Neural progenitor cell (in vitro differentiated cells): Measurements from ENCODE around the gene DSCAML1. TPM values are rescaled to one million over a fixed set of nuclear protein-coding genes. Genes with fewer than 3 reads are reported as not detected.

Experiments
- DNase-seq: peaks from one replicate; pipeline ENCODE4 v3.0.0-alpha.2; 2016; ENCODE audit warnings: low spot score
- H2AFZ ChIP-seq: fragments of 200-600 bp; sonication (generic); replicated peaks from 2 replicates; pipeline ENCODE4 v1.6.1; 2016; ENCODE audit warnings: antibody characterized with exemption
- H3F3A ChIP-seq: fragments of 200-600 bp; sonication (generic); 2 replicates; pipeline ENCODE4 v1.6.1; 2016; ENCODE audit warnings: antibody characterized with exemption, low read depth
- H3K27ac ChIP-seq: fragments of 200-600 bp; sonication (generic); 2 replicates; pipeline ENCODE4 v1.5.1; 2016; ENCODE audit warnings: mild to moderate bottlenecking
- H3K27me3 ChIP-seq: fragments of 200-600 bp; sonication (generic); 2 replicates; pipeline ENCODE4 v1.6.1; 2016; ENCODE audit warnings: mild to moderate bottlenecking, moderate library complexity
- H3K36me3 ChIP-seq: fragments of 200-600 bp; sonication (generic); 2 replicates; pipeline ENCODE4 v1.5.1; 2016
- H3K4me1 ChIP-seq: fragments of 200-600 bp; sonication (generic); 2 replicates; pipeline ENCODE4 v1.6.1; 2016; ENCODE audit warnings: mixed run types
- H3K4me2 ChIP-seq: fragments of 200-600 bp; sonication (generic); 2 replicates; pipeline ENCODE4 v1.6.1; 2016
- H3K4me3 ChIP-seq: fragments of 200-600 bp; sonication (generic); 2 replicates; pipeline ENCODE4 v1.5.1; 2016
- H3K79me2 ChIP-seq: fragments of 200-600 bp; sonication (generic); 2 replicates; pipeline ENCODE4 v1.6.1; 2016; ENCODE audit warnings: low read depth
- H3K9ac ChIP-seq: fragments of 200-600 bp; sonication (generic); 2 replicates; pipeline ENCODE4 v1.6.1; 2016
- H3K9me3 ChIP-seq: fragments of 200-600 bp; sonication (generic); 2 replicates; pipeline ENCODE4 v1.5.1; 2016; ENCODE audit warnings: low read depth
- H4K20me1 ChIP-seq: fragments of 200-600 bp; sonication (generic); 2 replicates; pipeline ENCODE4 v1.6.1; 2016; ENCODE audit warnings: low read depth
- H3K27ac Mint-ChIP-seq: 3 replicates; pipeline ENCODE4 v1.8.0; 2021; ENCODE audit warnings: mixed read lengths
- H3K27me3 Mint-ChIP-seq: 2 replicates; pipeline ENCODE4 v1.8.0; 2022; ENCODE audit warnings: low read depth, mild to moderate bottlenecking, inconsistent platforms, moderate library complexity, mixed read lengths; ENCODE audit not compliant: insufficient read depth
- H3K36me3 Mint-ChIP-seq: 3 replicates; pipeline ENCODE4 v1.8.0; 2021; ENCODE audit warnings: mixed read lengths
- H3K4me1 Mint-ChIP-seq: 3 replicates; pipeline ENCODE4 v1.8.0; 2021; ENCODE audit warnings: mixed read lengths
- H3K4me3 Mint-ChIP-seq: 3 replicates; pipeline ENCODE4 v1.8.0; 2021; ENCODE audit warnings: mild to moderate bottlenecking, moderate library complexity, mixed read lengths
- H3K9me3 Mint-ChIP-seq: 3 replicates; pipeline ENCODE4 v1.8.0; 2020; ENCODE audit warnings: mixed read lengths
- CTCF ChIP-seq: fragments of 200-600 bp; sonication (generic); IDR thresholded peaks from 2 replicates; pipeline ENCODE4 v1.5.1; 2017; ENCODE audit warnings: antibody characterized with exemption, mild to moderate bottlenecking
- EZH2 ChIP-seq: fragments of 200-600 bp; sonication (generic); IDR thresholded peaks from 2 replicates; pipeline ENCODE4 v1.6.1; 2017; ENCODE audit warnings: antibody characterized with exemption, mild to moderate bottlenecking, moderate library complexity
- EZH2phosphoT487 ChIP-seq: fragments of 200-600 bp; sonication (generic); IDR thresholded peaks from 2 replicates; pipeline ENCODE4 v1.6.1; 2017; ENCODE audit warnings: antibody characterized with exemption
- total RNA-seq: library from RNA; depleted of rRNA; stranded (reverse); fragments of >200 nt; gene quantifications from 2 replicates; pipeline ENCODE4 v1.2.3, GENCODE V29; 2015; ENCODE audit warnings: low replicate concordance

The DSCAML1 gene
- total RNA-seq, 1 donor from 2014 or later = 0.06 TPM

DNA sequence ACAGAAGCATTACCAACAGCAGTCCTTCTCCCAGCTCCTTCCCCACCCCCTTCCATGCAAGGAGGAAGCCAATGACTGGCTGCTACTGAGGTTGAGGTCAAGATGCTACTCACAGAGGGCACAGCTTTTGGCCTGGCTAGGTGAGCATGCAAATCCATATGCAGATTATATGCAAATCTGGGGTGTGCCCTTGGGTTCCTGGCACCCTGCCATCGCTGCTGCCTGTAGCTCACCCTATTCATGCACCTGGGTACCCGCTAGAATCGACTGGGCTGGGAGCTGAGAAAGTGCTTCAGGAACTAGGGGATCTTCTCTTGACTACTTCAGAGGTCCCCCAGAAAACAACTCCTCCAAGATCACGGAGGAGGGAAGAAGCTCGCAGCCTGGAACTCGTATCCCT, 4.0 kb downstream of the DSCAML1 start:
- Histone ChIP-seq H3F3A (peaks cover 4% of the 10 kb centered on the region), H3K9ac (no peak overlapping the region), H3K4me1 (peaks cover 15% of the 10 kb centered on the region), H3K9me3 (no peaks in the 10 kb centered on the region), H3K79me2 (no peaks in the 10 kb centered on the region), H3K27me3 (peaks cover 65% of the 10 kb centered on the region), H3K27ac (no peak overlapping the region), H2AFZ (no peak overlapping the region), H3K36me3 (no peaks in the 10 kb centered on the region), H3K4me2 (no peak overlapping the region), H4K20me1 (peaks cover 25% of the 10 kb centered on the region), H3K4me3 (no peak overlapping the region)
- H3K27me3 Mint-ChIP-seq = peaks cover 53% of the 10 kb centered on the region
- H3K27ac Mint-ChIP-seq = no peak overlapping the region
- H3K4me3 Mint-ChIP-seq = no peak overlapping the region
- H3K9me3 Mint-ChIP-seq = no peaks in the 10 kb centered on the region
- peaks cover 11% of the 10 kb centered on the region for H3K4me1 Mint-ChIP-seq
- no peak for TF ChIP-seq EZH2phosphoT487
- TF ChIP-seq EZH2 = no peak
- no peak for TF ChIP-seq CTCF
- no peak for DNase-seq
- no peaks in the 10 kb centered on the region for H3K36me3 Mint-ChIP-seq

DNA sequence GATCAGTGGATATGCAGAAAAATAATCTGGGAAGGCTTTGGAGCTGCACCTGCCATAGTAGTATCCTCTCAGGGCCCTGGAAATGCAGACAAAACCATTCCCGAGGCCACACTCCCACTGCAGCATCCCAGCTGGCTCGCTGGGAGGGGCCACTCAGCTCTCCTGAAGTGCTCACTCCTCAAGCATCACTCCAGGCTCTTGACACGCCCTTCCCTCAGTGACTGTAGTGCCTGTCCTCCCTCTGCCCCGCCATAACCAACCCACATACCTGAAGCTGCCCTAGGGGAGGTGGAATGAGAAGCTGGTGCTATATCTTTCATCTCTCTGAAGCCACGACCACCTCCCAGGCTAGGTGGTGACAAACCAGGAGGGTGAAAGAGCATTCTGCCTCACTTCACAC, 4.8 kb downstream of the DSCAML1 start:
- DNase-seq = no peak
- TF ChIP-seq CTCF (no peak), EZH2 (no peak), EZH2phosphoT487 (no peak)
- Histone ChIP-seq H3K9ac (no peak overlapping the region), H2AFZ (no peak overlapping the region), H3K4me2 (no peak overlapping the region), H3K4me3 (no peak overlapping the region), H3K4me1 (peaks cover 15% of the 10 kb centered on the region), H3K36me3 (no peaks in the 10 kb centered on the region), H3K27me3 (peaks cover 58% of the 10 kb centered on the region), H3K27ac (no peak overlapping the region), H3K79me2 (no peaks in the 10 kb centered on the region), H3K9me3 (no peaks in the 10 kb centered on the region), H4K20me1 (peaks cover 19% of the 10 kb centered on the region), H3F3A (no peaks in the 10 kb centered on the region)
- H3K4me3 Mint-ChIP-seq = no peak overlapping the region
- H3K27me3 Mint-ChIP-seq = peaks cover 48% of the 10 kb centered on the region
- no peak overlapping the region for H3K27ac Mint-ChIP-seq
- peaks cover 7% of the 10 kb centered on the region for H3K4me1 Mint-ChIP-seq
- no peaks in the 10 kb centered on the region for H3K36me3 Mint-ChIP-seq
- no peaks in the 10 kb centered on the region for H3K9me3 Mint-ChIP-seq

- Histone ChIP-seq H3K79me2 (no peaks in the 10 kb centered on the region), H3K4me1 (peaks cover 11% of the 10 kb centered on the region), H3K9me3 (no peaks in the 10 kb centered on the region), H3K27me3 (peaks cover 38% of the 10 kb centered on the region), H3K4me3 (no peak overlapping the region), H3K4me2 (no peak overlapping the region), H4K20me1 (peaks cover 5% of the 10 kb centered on the region), H3K9ac (no peak overlapping the region), H3K36me3 (no peaks in the 10 kb centered on the region), H3K27ac (no peak overlapping the region), H2AFZ (no peak overlapping the region), H3F3A (no peaks in the 10 kb centered on the region)
- no peak overlapping the region for H3K27ac Mint-ChIP-seq
- peaks cover 13% of the 10 kb centered on the region for H3K4me1 Mint-ChIP-seq
- TF ChIP-seq EZH2 (no peak), CTCF (no peak)
- no peak overlapping the region for H3K4me3 Mint-ChIP-seq
- H3K36me3 Mint-ChIP-seq = no peaks in the 10 kb centered on the region
- no peak for DNase-seq
- H3K9me3 Mint-ChIP-seq = no peaks in the 10 kb centered on the region
- H3K27me3 Mint-ChIP-seq = peaks cover 40% of the 10 kb centered on the region
Observed at GRCh38 chr11:117790279-117790678, 6.7 kb downstream of the DSCAML1 start.
